ENCODE measurements around the gene CNTN5.

- TF ChIP-seq CTCF (IDR thresholded peaks at IDR 0.05) (no peak), POLR2A (IDR thresholded peaks at IDR 0.05) (no peak)
Measured at GRCh38 chr11:99170591-99170990, 149.8 kb downstream of the CNTN5 start.

All from esophagus squamous epithelium (tissue), 4 donors.